ENCODE results near the gene ALDOC.

GRCh38 chr17:28554565-28554964, 22.1 kb downstream of the ALDOC start:
- no peak for TF ChIP-seq CHD2 (IDR thresholded peaks at IDR 0.05; ENCODE audit: low read depth, low read length)
- TF ChIP-seq SMARCC2 (IDR thresholded peaks at IDR 0.05): no peak
- no peak for TF ChIP-seq ZNF513 (CRISPR knock-in tag; conservative IDR thresholded peaks at IDR 0.05)
- TF ChIP-seq RELA (CRISPR knock-in tag; IDR thresholded peaks at IDR 0.05): no peak
- TF ChIP-seq CTCF (CRISPR knock-in tag; IDR thresholded peaks at IDR 0.05): no peak
- TF ChIP-seq SP140L (CRISPR knock-in tag; IDR thresholded peaks at IDR 0.05; ENCODE audit: borderline replicate concordance): no peak
- TF ChIP-seq ZNF20 (CRISPR knock-in tag; IDR thresholded peaks at IDR 0.05): no peak
- no peak for TF ChIP-seq ZNF354B (CRISPR knock-in tag; IDR thresholded peaks at IDR 0.05)
- TF ChIP-seq POLR2A (IDR thresholded peaks at IDR 0.05; ENCODE audit: insufficient read depth in 1 of 2, low read depth in 2 of 2, low read length in 2 of 2): no peak
- TF ChIP-seq STAT6 (CRISPR knock-in tag; IDR thresholded peaks at IDR 0.05; ENCODE audit: borderline replicate concordance): no peak
